M059J (cell line): ENCODE results near the gene RCC1. TPM values are rescaled to one million over a fixed set of nuclear protein-coding genes. Genes with fewer than 3 reads are reported as not detected.
A peak's percentile ranks its signal among the peaks of the same experiment; 100 is the strongest.
"Not testable (repeated sequence)": the region's sequence is repeated elsewhere in the genome, so short reads cannot be mapped to it uniquely, and the experiment has no call there.

Experiments used
- DNase-seq: peaks from one replicate; pipeline ENCODE4 v3.0.0-alpha.2; 2012; ENCODE audit warnings: low read depth
- total RNA-seq: library from RNA; depleted of rRNA; stranded (reverse); fragments of >200 nt; shearing (Covaris generic); gene quantifications from 2 replicates; pipeline ENCODE4 v1.2.3, GENCODE V29; 2014

The RCC1 gene
- total RNA-seq, 1 experiment from 2014 or later = 49.1 TPM

GRCh38 chr1:28510970-28511440, 5.2 kb downstream of the RCC1 start:
- DNase-seq = no peak

GRCh38 chr1:28512058-28512611, 6.3 kb downstream of the RCC1 start:
- no peak for DNase-seq

GRCh38 chr1:28514445-28514933, 8.6 kb downstream of the RCC1 start:
- not testable (repeated sequence) for DNase-seq

- DNase-seq = no peak
These were observed 10.7 kb downstream of the RCC1 start for GRCh38 chr1:28516518-28516956.

- DNase-seq = no peak
These were observed 11.8 kb downstream of the RCC1 start for GRCh38 chr1:28517649-28517999.

GRCh38 chr1:28518000-28518744, 12.3 kb downstream of the RCC1 start:
- peak; percentile 89 for DNase-seq

- peak; percentile 34 for DNase-seq
These were observed 13.0 kb downstream of the RCC1 start for GRCh38 chr1:28518745-28519341.

GRCh38 chr1:28519946-28520725, 14.3 kb downstream of the RCC1 start:
- DNase-seq = no peak

- not testable (repeated sequence) for DNase-seq
These were observed 15.0 kb downstream of the RCC1 start for GRCh38 chr1:28520796-28521195.

GRCh38 chr1:28521502-28522164, 15.8 kb downstream of the RCC1 start:
- DNase-seq = no peak

- DNase-seq = not testable (repeated sequence)
These were observed 16.7 kb downstream of the RCC1 start for GRCh38 chr1:28522537-28522936.

- DNase-seq = not testable (repeated sequence)
These were observed 19.3 kb downstream of the RCC1 start for GRCh38 chr1:28525002-28525642.

GRCh38 chr1:28526886-28527285, 21.0 kb downstream of the RCC1 start:
- DNase-seq = peak; percentile 90

GRCh38 chr1:28530456-28530855, 24.6 kb downstream of the RCC1 start:
- no peak for DNase-seq

- DNase-seq = no peak
These were observed 28.8 kb downstream of the RCC1 start for GRCh38 chr1:28534671-28535070.

GRCh38 chr1:28535180-28535579, 29.3 kb downstream of the RCC1 start:
- DNase-seq = no peak

GRCh38 chr1:28537457-28538199, 31.8 kb downstream of the RCC1 start:
- DNase-seq = no peak

- DNase-seq = no peak
These were observed 32.4 kb downstream of the RCC1 start for GRCh38 chr1:28538286-28538685.

GRCh38 chr1:28540651-28541050, 34.8 kb downstream of the RCC1 start:
- DNase-seq = peak; percentile 26

GRCh38 chr1:28541414-28542015, 35.7 kb downstream of the RCC1 start:
- DNase-seq = not testable (repeated sequence)
